HEK293 (cell line): ENCODE data around the gene DDX17.

Source experiments
- CTCF ChIA-PET: fragments of 350-600 bp; formaldehyde crosslinking; extraction: SDS; loops from one replicate; lab custom pipeline; 2021; ENCODE audit warnings: antibody characterized with exemption; lab: Yijun Ruan, JAX
- POLR2A ChIA-PET: fragments of 300-600 bp; formaldehyde crosslinking; extraction: SDS; loops from one replicate; lab custom pipeline; 2020; ENCODE audit warnings: antibody characterized with exemption, inconsistent platforms; lab: Yijun Ruan, JAX
- H3K27ac ChIP-seq: fragments of 200-500 bp; sonication (Bioruptor generic); 2 replicates; pipeline ENCODE4 v1.5.1; 2014; ENCODE audit warnings: low read depth, low read length, control low read depth, inconsistent platforms; ENCODE audit errors: extremely low read depth
- H3K36me3 ChIP-seq, 2 experiments: fragments of 200-500 bp in 1 of 2; sonication (Bioruptor generic) in 1 of 2; 1 replicate in 1 of 2; 2 replicates in 1 of 2; pipeline ENCODE4 v1.5.1; 2014 to 2017; ENCODE audit warnings: inconsistent platforms in 2 of 2, low read length in 2 of 2; ENCODE audit not compliant: control insufficient read depth in 2 of 2, insufficient read depth in 1 of 2
- H3K4me1 ChIP-seq: fragments of 200-500 bp; sonication (Bioruptor generic); 2 replicates; pipeline ENCODE4 v1.5.1; 2014; ENCODE audit warnings: mild to moderate bottlenecking, low read length, inconsistent platforms; ENCODE audit not compliant: control insufficient read depth, insufficient read depth
- H3K4me3 ChIP-seq: 2 replicates; pipeline ENCODE4 v1.5.1; 2011; ENCODE audit warnings: low read depth, mild to moderate bottlenecking, control low read depth, low read length, moderate library complexity
- H3K9me3 ChIP-seq: fragments of 200-500 bp; sonication (Bioruptor generic); 2 replicates; pipeline ENCODE4 v1.5.1; 2014; ENCODE audit warnings: low read depth, low read length, inconsistent platforms; ENCODE audit not compliant: control insufficient read depth, insufficient read depth
- HOXD13 ChIP-seq: sonication (generic); formaldehyde crosslinking; IDR thresholded peaks from 2 replicates; pipeline ENCODE4 v1.8.0; 2022; ENCODE audit warnings: missing genetic modification reagents, borderline replicate concordance
- KLF10 ChIP-seq: fragments of 450-650 bp; IDR thresholded peaks from 2 replicates; pipeline ENCODE4 v1.5.1; 2018; ENCODE audit warnings: missing biosample characterization, mild to moderate bottlenecking, missing genetic modification characterization
- MYNN ChIP-seq: fragments of 450-650 bp; formaldehyde crosslinking; IDR thresholded peaks from 2 replicates; pipeline ENCODE4 v1.5.1; 2016; ENCODE audit warnings: missing biosample characterization, missing genetic modification characterization, borderline replicate concordance
- SCRT2 ChIP-seq: fragments of 450-650 bp; formaldehyde crosslinking; IDR thresholded peaks from 2 replicates; pipeline ENCODE4 v1.5.1; 2016; ENCODE audit warnings: missing biosample characterization, missing genetic modification characterization
- TCF7L2 ChIP-seq: IDR thresholded peaks from 2 replicates; pipeline ENCODE4 v1.6.1; 2011; ENCODE audit warnings: low read depth, mild to moderate bottlenecking, inconsistent platforms, low read length, moderate library complexity, borderline replicate concordance
- ZBTB48 ChIP-seq: fragments of 450-650 bp; formaldehyde crosslinking; IDR thresholded peaks from 2 replicates; pipeline ENCODE4 v1.5.1; 2016; ENCODE audit warnings: missing biosample characterization, missing genetic modification characterization
- ZNF214 ChIP-seq: fragments of 450-650 bp; formaldehyde crosslinking; IDR thresholded peaks from 2 replicates; pipeline ENCODE4 v1.5.1; 2017; ENCODE audit warnings: missing biosample characterization, mild to moderate bottlenecking, missing genetic modification characterization, borderline replicate concordance
- ZNF239 ChIP-seq: fragments of 450-650 bp; formaldehyde crosslinking; IDR thresholded peaks from 2 replicates; pipeline ENCODE4 v1.5.1; 2016; ENCODE audit warnings: missing biosample characterization, missing genetic modification characterization
- ZNF394 ChIP-seq: fragments of 450-650 bp; formaldehyde crosslinking; IDR thresholded peaks from 2 replicates; pipeline ENCODE4 v1.5.1; 2016; ENCODE audit warnings: missing biosample characterization, missing genetic modification characterization, mild to moderate bottlenecking, moderate library complexity, borderline replicate concordance
- ZNF404 ChIP-seq: fragments of 450-650 bp; formaldehyde crosslinking; IDR thresholded peaks from 2 replicates; pipeline ENCODE4 v1.5.1; 2017; ENCODE audit warnings: missing biosample characterization, missing genetic modification characterization
- ZNF416 ChIP-seq: fragments of 450-650 bp; formaldehyde crosslinking; IDR thresholded peaks from 2 replicates; pipeline ENCODE4 v1.5.1; 2016; ENCODE audit warnings: missing biosample characterization, missing genetic modification characterization
- ZNF433 ChIP-seq: fragments of 450-650 bp; formaldehyde crosslinking; IDR thresholded peaks from 2 replicates; pipeline ENCODE4 v1.5.1; 2016; ENCODE audit warnings: missing biosample characterization, missing genetic modification characterization, low read depth
- ZNF501 ChIP-seq: fragments of 450-650 bp; formaldehyde crosslinking; IDR thresholded peaks from 2 replicates; pipeline ENCODE4 v1.5.1; 2016; ENCODE audit warnings: missing biosample characterization, missing genetic modification characterization
- ZNF529 ChIP-seq: fragments of 450-650 bp; formaldehyde crosslinking; IDR thresholded peaks from 2 replicates; pipeline ENCODE4 v1.5.1; 2017; ENCODE audit warnings: missing genetic modification characterization, missing biosample characterization; ENCODE audit not compliant: insufficient replicate concordance
- ZNF558 ChIP-seq: fragments of 450-650 bp; formaldehyde crosslinking; IDR thresholded peaks from 2 replicates; pipeline ENCODE4 v1.5.1; 2016; ENCODE audit warnings: missing biosample characterization, missing genetic modification characterization
- ZNF596 ChIP-seq: fragments of 450-650 bp; IDR thresholded peaks from 2 replicates; pipeline ENCODE4 v1.5.0; 2018; ENCODE audit warnings: missing biosample characterization, mild to moderate bottlenecking, missing genetic modification characterization, moderate library complexity
- ZNF610 ChIP-seq: fragments of 450-650 bp; formaldehyde crosslinking; IDR thresholded peaks from 2 replicates; pipeline ENCODE4 v1.5.1; 2016; ENCODE audit warnings: missing biosample characterization, missing genetic modification characterization, borderline replicate concordance
- ZNF623 ChIP-seq: fragments of 450-650 bp; formaldehyde crosslinking; IDR thresholded peaks from 2 replicates; pipeline ENCODE4 v1.5.1; 2016; ENCODE audit warnings: missing biosample characterization, missing genetic modification characterization
- ZNF830 ChIP-seq: fragments of 450-650 bp; IDR thresholded peaks from 2 replicates; pipeline ENCODE4 v1.5.0; 2018; ENCODE audit warnings: missing biosample characterization, missing genetic modification characterization, low read depth, mild to moderate bottlenecking, moderate library complexity
- ZSCAN30 ChIP-seq: fragments of 450-650 bp; IDR thresholded peaks from 2 replicates; pipeline ENCODE4 v1.5.1; 2018; ENCODE audit warnings: missing biosample characterization, mild to moderate bottlenecking, missing genetic modification characterization, moderate library complexity
- ZXDB ChIP-seq: fragments of 450-650 bp; formaldehyde crosslinking; IDR thresholded peaks from 2 replicates; pipeline ENCODE4 v1.5.1; 2016; ENCODE audit warnings: missing biosample characterization, missing genetic modification characterization
- TF ChIP-seq, protein P1 (sequence below): fragments of 450-650 bp; formaldehyde crosslinking; IDR thresholded peaks from 2 replicates; pipeline ENCODE4 v1.5.1; 2016; ENCODE audit warnings: missing biosample characterization, missing genetic modification characterization
- TF ChIP-seq, protein P2 (sequence below): fragments of 450-650 bp; formaldehyde crosslinking; IDR thresholded peaks from 2 replicates; pipeline ENCODE4 v1.5.1; 2016; ENCODE audit warnings: missing biosample characterization, missing genetic modification characterization, borderline replicate concordance
- TF ChIP-seq, protein P3 (sequence below): fragments of 450-650 bp; formaldehyde crosslinking; IDR thresholded peaks from 2 replicates; pipeline ENCODE4 v1.5.1; 2016; ENCODE audit warnings: missing biosample characterization, missing genetic modification characterization
- TF ChIP-seq, protein P4 (sequence below): fragments of 450-650 bp; formaldehyde crosslinking; IDR thresholded peaks from 2 replicates; pipeline ENCODE4 v1.5.1; 2016; ENCODE audit warnings: missing biosample characterization, missing genetic modification characterization
- TF ChIP-seq, protein P5 (sequence below): fragments of 450-650 bp; IDR thresholded peaks from 2 replicates; pipeline ENCODE4 v1.5.1; 2018; ENCODE audit warnings: missing biosample characterization, missing genetic modification characterization

The DDX17 gene

DNA sequence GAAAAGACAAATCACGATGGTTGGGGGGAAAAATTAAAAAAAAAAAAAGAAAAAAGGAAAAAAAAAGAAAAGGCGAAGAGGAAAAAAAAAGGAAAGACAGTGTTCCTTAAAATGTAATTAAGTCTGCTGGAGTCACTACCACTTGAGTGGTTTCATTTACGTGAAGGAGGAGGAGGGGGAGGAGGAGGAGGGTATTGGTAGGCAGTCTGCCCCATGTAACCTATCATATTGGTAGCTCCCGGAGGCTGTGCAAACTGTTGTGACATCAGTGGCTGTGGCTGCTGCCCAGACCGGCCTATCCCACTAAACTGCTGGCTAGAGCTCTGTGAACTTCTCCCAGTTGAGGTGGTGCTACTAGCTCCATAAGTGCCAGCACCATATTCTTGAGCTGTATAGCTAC lies 20.3 kb downstream of the DDX17 start (continued):
- TF ChIP-seq, protein P1, sequence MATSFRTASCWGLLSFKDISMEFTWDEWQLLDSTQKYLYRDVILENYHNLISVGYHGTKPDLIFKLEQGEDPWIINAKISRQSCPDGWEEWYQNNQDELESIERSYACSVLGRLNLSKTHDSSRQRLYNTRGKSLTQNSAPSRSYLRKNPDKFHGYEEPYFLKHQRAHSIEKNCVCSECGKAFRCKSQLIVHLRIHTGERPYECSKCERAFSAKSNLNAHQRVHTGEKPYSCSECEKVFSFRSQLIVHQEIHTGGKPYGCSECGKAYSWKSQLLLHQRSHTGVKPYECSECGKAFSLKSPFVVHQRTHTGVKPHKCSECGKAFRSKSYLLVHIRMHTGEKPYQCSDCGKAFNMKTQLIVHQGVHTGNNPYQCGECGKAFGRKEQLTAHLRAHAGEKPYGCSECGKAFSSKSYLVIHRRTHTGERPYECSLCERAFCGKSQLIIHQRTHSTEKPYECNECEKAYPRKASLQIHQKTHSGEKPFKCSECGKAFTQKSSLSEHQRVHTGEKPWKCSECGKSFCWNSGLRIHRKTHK (tag by site-specific recombination): no peak
- TF ChIP-seq ZNF610 (tag by site-specific recombination): no peak
- TF ChIP-seq ZNF404 (tag by site-specific recombination): no peak
- TF ChIP-seq ZNF394 (tag by site-specific recombination): no peak
- TF ChIP-seq ZSCAN30 (tag by site-specific recombination): no peak
- TF ChIP-seq, protein P2, sequence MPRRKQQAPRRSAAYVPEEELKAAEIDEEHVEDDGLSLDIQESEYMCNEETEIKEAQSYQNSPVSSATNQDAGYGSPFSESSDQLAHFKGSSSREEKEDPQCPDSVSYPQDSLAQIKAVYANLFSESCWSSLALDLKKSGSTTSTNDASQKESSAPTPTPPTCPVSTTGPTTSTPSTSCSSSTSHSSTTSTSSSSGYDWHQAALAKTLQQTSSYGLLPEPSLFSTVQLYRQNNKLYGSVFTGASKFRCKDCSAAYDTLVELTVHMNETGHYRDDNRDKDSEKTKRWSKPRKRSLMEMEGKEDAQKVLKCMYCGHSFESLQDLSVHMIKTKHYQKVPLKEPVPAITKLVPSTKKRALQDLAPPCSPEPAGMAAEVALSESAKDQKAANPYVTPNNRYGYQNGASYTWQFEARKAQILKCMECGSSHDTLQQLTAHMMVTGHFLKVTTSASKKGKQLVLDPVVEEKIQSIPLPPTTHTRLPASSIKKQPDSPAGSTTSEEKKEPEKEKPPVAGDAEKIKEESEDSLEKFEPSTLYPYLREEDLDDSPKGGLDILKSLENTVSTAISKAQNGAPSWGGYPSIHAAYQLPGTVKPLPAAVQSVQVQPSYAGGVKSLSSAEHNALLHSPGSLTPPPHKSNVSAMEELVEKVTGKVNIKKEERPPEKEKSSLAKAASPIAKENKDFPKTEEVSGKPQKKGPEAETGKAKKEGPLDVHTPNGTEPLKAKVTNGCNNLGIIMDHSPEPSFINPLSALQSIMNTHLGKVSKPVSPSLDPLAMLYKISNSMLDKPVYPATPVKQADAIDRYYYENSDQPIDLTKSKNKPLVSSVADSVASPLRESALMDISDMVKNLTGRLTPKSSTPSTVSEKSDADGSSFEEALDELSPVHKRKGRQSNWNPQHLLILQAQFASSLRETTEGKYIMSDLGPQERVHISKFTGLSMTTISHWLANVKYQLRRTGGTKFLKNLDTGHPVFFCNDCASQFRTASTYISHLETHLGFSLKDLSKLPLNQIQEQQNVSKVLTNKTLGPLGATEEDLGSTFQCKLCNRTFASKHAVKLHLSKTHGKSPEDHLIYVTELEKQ (tag by site-specific recombination): no peak
- TF ChIP-seq HOXD13 (CRISPR knock-in tag): no peak
- no peak for TF ChIP-seq ZNF416 (tag by site-specific recombination)
- TF ChIP-seq, protein P3, sequence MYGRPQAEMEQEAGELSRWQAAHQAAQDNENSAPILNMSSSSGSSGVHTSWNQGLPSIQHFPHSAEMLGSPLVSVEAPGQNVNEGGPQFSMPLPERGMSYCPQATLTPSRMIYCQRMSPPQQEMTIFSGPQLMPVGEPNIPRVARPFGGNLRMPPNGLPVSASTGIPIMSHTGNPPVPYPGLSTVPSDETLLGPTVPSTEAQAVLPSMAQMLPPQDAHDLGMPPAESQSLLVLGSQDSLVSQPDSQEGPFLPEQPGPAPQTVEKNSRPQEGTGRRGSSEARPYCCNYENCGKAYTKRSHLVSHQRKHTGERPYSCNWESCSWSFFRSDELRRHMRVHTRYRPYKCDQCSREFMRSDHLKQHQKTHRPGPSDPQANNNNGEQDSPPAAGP (tag by site-specific recombination): no peak
- TF ChIP-seq TCF7L2: no peak
- TF ChIP-seq, all 188 proteins: peak for 10

DNA sequence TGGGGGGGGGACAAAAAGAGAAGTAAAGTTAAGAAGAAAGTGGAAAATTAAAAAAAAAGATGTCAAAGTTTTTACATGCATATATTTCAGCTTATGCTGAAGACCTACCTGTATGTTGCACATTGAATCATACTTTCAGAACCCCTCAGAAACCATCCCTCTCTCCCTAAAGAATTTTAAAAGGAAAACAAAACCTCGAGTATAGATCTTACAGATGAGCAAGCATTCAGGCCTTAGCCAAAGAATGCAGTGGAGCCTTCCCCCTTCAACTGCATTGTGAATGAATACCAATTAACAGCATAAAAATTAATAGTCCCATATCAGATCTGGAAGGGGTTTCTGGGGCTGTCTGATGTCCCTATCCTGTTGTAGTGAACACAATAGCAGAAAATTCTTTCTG lies 21.9 kb downstream of the DDX17 start:
- H3K36me3 ChIP-seq: peaks cover 79 to 88% of the 10 kb centered on the region in 2 experiments
- POLR2A ChIA-PET: interaction anchor here (0.8 to 1.4 kb wide), 2 partner anchors 10 to 53 kb away, joined by 4 to 9 read pairs; no protein-coding TSS in a partner anchor
- CTCF ChIA-PET: interaction anchor here (0.5 to 0.8 kb wide), 4 partner anchors 61 to 451 kb away, joined by 3 to 4 read pairs (median 4); no protein-coding TSS in a partner anchor

DNA sequence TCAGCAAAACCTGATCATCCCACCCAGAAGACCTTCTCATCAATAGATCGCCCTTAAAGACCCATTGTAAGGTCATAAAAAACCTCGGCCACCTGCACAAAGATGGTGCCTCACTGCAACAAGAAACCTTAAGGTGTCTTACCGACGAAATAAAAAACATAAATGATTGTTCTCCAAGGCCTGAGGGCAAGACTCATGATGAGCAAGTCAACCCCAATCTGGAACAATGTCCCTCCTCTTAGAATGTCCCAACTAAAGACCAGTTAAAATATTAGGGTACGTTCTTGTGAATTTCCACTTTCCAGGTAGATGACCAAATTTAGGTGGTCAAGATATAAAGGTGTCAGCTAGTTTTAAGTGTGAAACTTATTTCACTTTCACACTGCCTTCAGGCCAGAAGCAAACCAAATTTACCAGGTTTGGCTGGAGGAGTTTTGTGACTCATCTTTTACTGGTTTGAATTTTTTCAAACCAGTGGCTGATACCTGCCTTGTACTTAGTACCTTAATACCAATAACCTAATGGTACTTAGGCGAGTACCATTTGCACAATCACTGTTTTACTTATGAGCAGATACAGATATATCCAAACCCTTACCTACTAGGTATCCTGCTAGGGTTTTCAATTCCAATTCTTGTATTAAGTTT lies 23.3 kb downstream of the DDX17 start:
- ChIA-PET POLR2A (interaction anchor here (1.4 to 1.8 kb wide), 2 partner anchors 9 kb away, joined by 4 to 5 read pairs; no protein-coding TSS in a partner anchor), CTCF (interaction anchor here (1.0 kb wide), 1 partner anchor 430 kb away, joined by 3 read pairs; no protein-coding TSS in a partner anchor)
- Histone ChIP-seq H3K27ac (no peak overlapping the region), H3K36me3 (peaks cover 64 to 79% of the 10 kb centered on the region in 2 experiments), H3K4me1 (no peaks in the 10 kb centered on the region), H3K9me3 (no peaks in the 10 kb centered on the region), H3K4me3 (no peak overlapping the region)
- TF ChIP-seq ZNF529: no peak
- no peak for TF ChIP-seq ZNF501 (tag by site-specific recombination)
- no peak for TF ChIP-seq ZNF558 (tag by site-specific recombination)
- no peak for TF ChIP-seq ZNF214 (tag by site-specific recombination)
- TF ChIP-seq KLF10 (tag by site-specific recombination): no peak
- no peak for TF ChIP-seq ZNF830
- TF ChIP-seq, protein P4, sequence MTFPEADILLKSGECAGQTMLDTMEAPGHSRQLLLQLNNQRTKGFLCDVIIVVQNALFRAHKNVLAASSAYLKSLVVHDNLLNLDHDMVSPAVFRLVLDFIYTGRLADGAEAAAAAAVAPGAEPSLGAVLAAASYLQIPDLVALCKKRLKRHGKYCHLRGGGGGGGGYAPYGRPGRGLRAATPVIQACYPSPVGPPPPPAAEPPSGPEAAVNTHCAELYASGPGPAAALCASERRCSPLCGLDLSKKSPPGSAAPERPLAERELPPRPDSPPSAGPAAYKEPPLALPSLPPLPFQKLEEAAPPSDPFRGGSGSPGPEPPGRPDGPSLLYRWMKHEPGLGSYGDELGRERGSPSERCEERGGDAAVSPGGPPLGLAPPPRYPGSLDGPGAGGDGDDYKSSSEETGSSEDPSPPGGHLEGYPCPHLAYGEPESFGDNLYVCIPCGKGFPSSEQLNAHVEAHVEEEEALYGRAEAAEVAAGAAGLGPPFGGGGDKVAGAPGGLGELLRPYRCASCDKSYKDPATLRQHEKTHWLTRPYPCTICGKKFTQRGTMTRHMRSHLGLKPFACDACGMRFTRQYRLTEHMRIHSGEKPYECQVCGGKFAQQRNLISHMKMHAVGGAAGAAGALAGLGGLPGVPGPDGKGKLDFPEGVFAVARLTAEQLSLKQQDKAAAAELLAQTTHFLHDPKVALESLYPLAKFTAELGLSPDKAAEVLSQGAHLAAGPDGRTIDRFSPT (tag by site-specific recombination): no peak
- TF ChIP-seq, protein P5, sequence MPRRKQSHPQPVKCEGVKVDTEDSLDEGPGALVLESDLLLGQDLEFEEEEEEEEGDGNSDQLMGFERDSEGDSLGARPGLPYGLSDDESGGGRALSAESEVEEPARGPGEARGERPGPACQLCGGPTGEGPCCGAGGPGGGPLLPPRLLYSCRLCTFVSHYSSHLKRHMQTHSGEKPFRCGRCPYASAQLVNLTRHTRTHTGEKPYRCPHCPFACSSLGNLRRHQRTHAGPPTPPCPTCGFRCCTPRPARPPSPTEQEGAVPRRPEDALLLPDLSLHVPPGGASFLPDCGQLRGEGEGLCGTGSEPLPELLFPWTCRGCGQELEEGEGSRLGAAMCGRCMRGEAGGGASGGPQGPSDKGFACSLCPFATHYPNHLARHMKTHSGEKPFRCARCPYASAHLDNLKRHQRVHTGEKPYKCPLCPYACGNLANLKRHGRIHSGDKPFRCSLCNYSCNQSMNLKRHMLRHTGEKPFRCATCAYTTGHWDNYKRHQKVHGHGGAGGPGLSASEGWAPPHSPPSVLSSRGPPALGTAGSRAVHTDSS (tag by site-specific recombination): no peak
- no peak for TF ChIP-seq HOXD13 (CRISPR knock-in tag)
- no peak for TF ChIP-seq SCRT2
- TF ChIP-seq ZXDB (tag by site-specific recombination): no peak
- no peak for TF ChIP-seq ZNF239

More for the DNA sequence above, 21.9 kb downstream of the DDX17 start:
- Histone ChIP-seq H3K4me3 (no peak overlapping the region), H3K27ac (no peak overlapping the region), H3K9me3 (no peaks in the 10 kb centered on the region), H3K4me1 (no peaks in the 10 kb centered on the region)
- TF ChIP-seq MYNN (tag by site-specific recombination): no peak
- TF ChIP-seq ZNF433: no peak
- TF ChIP-seq ZNF596: no peak
- TF ChIP-seq ZBTB48 (tag by site-specific recombination): no peak
- no peak for TF ChIP-seq ZNF623
